ENCODE measurements around the gene TBC1D2B. TPM values are rescaled to one million over a fixed set of nuclear protein-coding genes. Genes with fewer than 3 reads are reported as not detected.
"Not testable (repeated sequence)": the region's sequence is repeated elsewhere in the genome, so short reads cannot be mapped to it uniquely, and the experiment has no call there.

TBC1D2B gene
- total and polyA plus RNA-seq, 4 donors: 9.8 to 109 (median 53.2) TPM

GRCh38 chr15:77991029-77991406 lies 86.5 kb downstream of the TBC1D2B start:
- intact Hi-C loops (cut with DNase I): loop anchor here in 1 of 2 donors (5.0 kb wide), 1 partner anchor 86 kb away; the partner anchor contains the start of gene TBC1D2B
- Histone ChIP-seq H3K36me3 (ENCODE audit: control insufficient read depth in 1 of 2, insufficient read depth in 2 of 2, low read length in 1 of 2) (no peaks in the 10 kb centered on the region), H3K27me3 (ENCODE audit: control insufficient read depth in 1 of 2, insufficient read depth in 2 of 2, low read length in 1 of 2) (no peaks in the 10 kb centered on the region), H3K27ac (ENCODE audit: low read depth in 1 of 2, low read length in 2 of 2) (peak overlapping the region in 1 of 2 donors; percentile 4), H3K4me1 (ENCODE audit: control insufficient read depth in 1 of 2, insufficient read depth in 2 of 2, low read length in 2 of 2) (peaks cover 0 to 5% of the 10 kb centered on the region in 2 donors), H3K9me3 (ENCODE audit: control insufficient read depth, low read length) (no peaks in the 10 kb centered on the region), H3K4me3 (ENCODE audit: low read length in 2 of 2) (no peak overlapping the region)
- no peak for ATAC-seq (ENCODE audit: low FRiP score)
- no peak for DNase-seq
- WGBS, 2 donors: 94 to 98% methylated on average over 12 of the region's 12 CpGs

DNA sequence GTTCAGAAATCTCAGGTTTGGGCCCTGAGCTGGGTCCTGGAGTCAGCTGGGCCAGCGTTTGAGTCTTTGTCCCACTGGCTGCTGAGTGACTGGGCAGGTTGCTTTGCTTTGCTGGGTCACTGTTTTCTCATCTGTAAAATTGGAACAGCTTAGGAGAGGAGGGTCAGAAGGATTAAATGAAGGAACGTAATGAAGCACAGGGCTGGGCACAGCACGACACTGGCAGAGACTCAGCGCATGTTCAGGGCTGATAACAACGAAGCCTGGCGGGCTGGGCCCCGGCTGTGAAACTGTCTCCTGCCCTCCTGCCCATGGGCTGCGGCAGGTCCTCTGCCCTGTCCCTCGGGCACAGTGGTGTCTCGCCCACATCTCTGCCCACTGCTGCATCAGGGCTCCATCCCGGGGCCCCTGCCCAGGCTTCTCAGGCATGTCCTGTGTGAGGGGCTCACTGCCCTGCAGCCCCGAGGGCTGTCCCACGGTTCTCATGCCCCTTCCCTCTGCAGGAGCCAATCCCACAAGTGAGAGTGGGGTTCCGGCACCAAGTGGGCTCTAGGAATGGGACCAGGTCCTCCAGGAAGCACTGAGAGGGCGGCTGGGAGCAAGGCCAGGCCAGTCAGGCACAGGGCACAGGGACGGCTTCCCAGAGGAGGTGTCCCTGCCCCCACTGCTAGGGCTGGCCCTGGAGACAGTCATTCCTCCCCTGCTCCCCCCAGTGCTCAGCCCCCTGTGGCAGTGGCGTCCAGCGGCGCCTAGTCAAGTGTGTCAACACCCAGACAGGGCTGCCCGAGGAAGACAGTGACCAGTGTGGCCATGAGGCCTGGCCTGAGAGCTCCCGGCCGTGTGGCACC lies 88.0 kb downstream of the TBC1D2B start:
- no peaks in the 10 kb centered on the region for H3K9me3 ChIP-seq (ENCODE audit: control insufficient read depth, low read length)
- H3K27me3 ChIP-seq (ENCODE audit: control insufficient read depth in 1 of 2, insufficient read depth in 2 of 2, low read length in 1 of 2): no peaks in the 10 kb centered on the region
- intact Hi-C loops (cut with DNase I): loop anchor here in 1 of 2 donors (5.0 kb wide), 1 partner anchor 88 kb away; the partner anchor contains the start of gene TBC1D2B
- H3K4me1 ChIP-seq (ENCODE audit: control insufficient read depth in 1 of 2, insufficient read depth in 2 of 2, low read length in 2 of 2): peaks cover 0 to 5% of the 10 kb centered on the region in 2 donors
- ATAC-seq (ENCODE audit: low FRiP score): no peak
- H3K36me3 ChIP-seq (ENCODE audit: control insufficient read depth in 1 of 2, insufficient read depth in 2 of 2, low read length in 1 of 2): no peaks in the 10 kb centered on the region
- 77 to 84% methylated on average over 17 to 22 of the region's 22 CpGs for WGBS, 2 donors
- H3K4me3 ChIP-seq (ENCODE audit: low read length in 2 of 2): no peak overlapping the region
- DNase-seq: no peak
- no peak overlapping the region for H3K27ac ChIP-seq (ENCODE audit: low read depth in 1 of 2, low read length in 2 of 2)

DNA sequence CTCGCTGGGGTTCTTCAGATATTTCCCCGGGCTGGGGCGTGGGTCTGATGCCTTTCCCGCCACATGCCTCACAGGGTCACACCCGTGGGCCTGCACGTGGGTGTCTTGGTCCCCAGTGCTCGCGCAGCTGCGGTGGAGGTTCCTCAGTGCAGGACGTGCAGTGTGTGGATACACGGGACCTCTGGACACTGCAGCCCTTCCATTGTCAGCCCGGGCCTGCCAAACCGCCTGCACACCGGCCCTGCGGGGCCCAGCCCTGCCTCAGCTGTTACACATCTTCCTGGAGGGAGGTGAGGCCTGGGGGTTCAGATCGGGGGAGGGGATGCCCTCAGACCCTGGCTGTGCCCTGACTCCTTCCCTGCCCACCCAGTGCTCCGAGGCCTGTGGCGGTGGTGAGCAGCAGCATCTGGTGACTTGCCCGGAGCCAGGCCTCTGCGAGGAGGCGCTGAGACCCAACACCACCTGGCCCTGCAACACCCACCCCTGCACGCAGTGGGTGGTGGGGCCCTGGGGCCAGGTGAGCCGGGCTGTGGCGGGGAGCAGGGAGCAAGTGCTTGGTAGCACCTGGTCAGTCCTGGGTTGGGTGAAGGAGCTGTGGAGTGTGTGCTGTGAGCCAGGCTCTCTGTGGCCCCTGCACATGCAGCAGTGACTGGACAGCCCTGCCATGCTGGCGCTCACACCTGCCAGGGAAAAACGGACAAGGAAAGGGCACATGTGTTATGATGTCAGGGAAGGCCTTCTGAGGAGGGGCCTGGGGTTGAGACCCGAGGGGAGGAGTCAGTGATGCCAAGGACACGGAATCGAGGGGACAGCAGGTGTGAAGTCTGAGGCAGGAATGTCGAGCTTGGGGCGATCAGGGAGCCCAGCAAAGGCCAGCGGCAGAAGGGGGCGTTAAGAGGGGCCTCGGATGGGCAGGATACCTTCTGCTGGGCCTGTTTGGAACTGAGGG lies 88.9 kb downstream of the TBC1D2B start:
- Histone ChIP-seq H3K4me3 (ENCODE audit: low read length in 2 of 2) (no peak overlapping the region), H3K9me3 (ENCODE audit: control insufficient read depth, low read length) (no peaks in the 10 kb centered on the region), H3K27ac (ENCODE audit: low read depth in 1 of 2, low read length in 2 of 2) (no peak overlapping the region), H3K4me1 (ENCODE audit: control insufficient read depth in 1 of 2, insufficient read depth in 2 of 2, low read length in 2 of 2) (peaks cover 0 to 5% of the 10 kb centered on the region in 2 donors), H3K36me3 (ENCODE audit: control insufficient read depth in 1 of 2, insufficient read depth in 2 of 2, low read length in 1 of 2) (no peaks in the 10 kb centered on the region), H3K27me3 (ENCODE audit: control insufficient read depth in 1 of 2, insufficient read depth in 2 of 2, low read length in 1 of 2) (no peaks in the 10 kb centered on the region)
- ATAC-seq (ENCODE audit: low FRiP score): no peak
- DNase-seq: no peak
- WGBS, 2 donors: 91% methylated on average over 34 of the region's 34 CpGs
- intact Hi-C loops (cut with DNase I): no loop called here

DNA sequence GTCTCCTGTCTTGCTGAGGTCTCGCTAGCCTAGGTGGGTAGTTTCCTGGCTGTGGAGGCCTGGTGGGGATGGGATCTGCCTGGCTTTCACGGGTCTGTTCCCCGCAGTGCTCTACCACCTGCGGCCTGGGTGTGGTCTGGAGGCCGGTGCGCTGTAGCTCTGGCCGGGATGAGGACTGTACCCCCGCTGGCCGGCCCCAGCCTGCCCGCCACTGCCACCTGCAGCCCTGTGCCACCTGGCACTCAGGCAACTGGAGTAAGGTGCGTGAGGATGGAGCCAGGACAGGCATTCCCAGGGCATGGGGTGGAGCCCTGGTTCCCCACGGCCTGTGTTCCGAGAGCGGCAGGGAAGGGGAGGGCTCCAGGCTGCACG lies 89.8 kb downstream of the TBC1D2B start:
- ATAC-seq (ENCODE audit: low FRiP score): not testable (repeated sequence)

GRCh38 chr15:77986891-77987764 lies 90.4 kb downstream of the TBC1D2B start:
- intact Hi-C loops (cut with DNase I): no loop called here
- no peak overlapping the region for H3K27ac ChIP-seq (ENCODE audit: low read depth in 1 of 2, low read length in 2 of 2)
- H3K27me3 ChIP-seq (ENCODE audit: control insufficient read depth in 1 of 2, insufficient read depth in 2 of 2, low read length in 1 of 2): no peaks in the 10 kb centered on the region
- no peak overlapping the region for H3K4me3 ChIP-seq (ENCODE audit: low read length in 2 of 2)
- H3K36me3 ChIP-seq (ENCODE audit: control insufficient read depth in 1 of 2, insufficient read depth in 2 of 2, low read length in 1 of 2): no peaks in the 10 kb centered on the region
- no peak for ATAC-seq (ENCODE audit: low FRiP score)
- H3K9me3 ChIP-seq (ENCODE audit: control insufficient read depth, low read length): no peaks in the 10 kb centered on the region
- WGBS, 2 donors: 16 to 19% methylated on average over 24 of the region's 24 CpGs
- no peaks in the 10 kb centered on the region for H3K4me1 ChIP-seq (ENCODE audit: control insufficient read depth in 1 of 2, insufficient read depth in 2 of 2, low read length in 2 of 2)
- peak in 1 of 2 donors; percentile 76 for DNase-seq

More for the DNA sequence above, 89.8 kb downstream of the TBC1D2B start:
- DNase-seq; H3K27ac ChIP-seq (ENCODE audit: low read depth in 1 of 2, low read length in 2 of 2); H3K36me3 ChIP-seq (ENCODE audit: control insufficient read depth in 1 of 2, insufficient read depth in 2 of 2, low read length in 1 of 2); intact Hi-C loops (cut with DNase I); H3K4me1 ChIP-seq (ENCODE audit: control insufficient read depth in 1 of 2, insufficient read depth in 2 of 2, low read length in 2 of 2); H3K9me3 ChIP-seq (ENCODE audit: control insufficient read depth, low read length); H3K27me3 ChIP-seq (ENCODE audit: control insufficient read depth in 1 of 2, insufficient read depth in 2 of 2, low read length in 1 of 2); H3K4me3 ChIP-seq (ENCODE audit: low read length in 2 of 2): not testable (repeated sequence)
- WGBS, 2 donors: 86 to 94% methylated on average over 10 to 15 of the region's 15 CpGs

DNA sequence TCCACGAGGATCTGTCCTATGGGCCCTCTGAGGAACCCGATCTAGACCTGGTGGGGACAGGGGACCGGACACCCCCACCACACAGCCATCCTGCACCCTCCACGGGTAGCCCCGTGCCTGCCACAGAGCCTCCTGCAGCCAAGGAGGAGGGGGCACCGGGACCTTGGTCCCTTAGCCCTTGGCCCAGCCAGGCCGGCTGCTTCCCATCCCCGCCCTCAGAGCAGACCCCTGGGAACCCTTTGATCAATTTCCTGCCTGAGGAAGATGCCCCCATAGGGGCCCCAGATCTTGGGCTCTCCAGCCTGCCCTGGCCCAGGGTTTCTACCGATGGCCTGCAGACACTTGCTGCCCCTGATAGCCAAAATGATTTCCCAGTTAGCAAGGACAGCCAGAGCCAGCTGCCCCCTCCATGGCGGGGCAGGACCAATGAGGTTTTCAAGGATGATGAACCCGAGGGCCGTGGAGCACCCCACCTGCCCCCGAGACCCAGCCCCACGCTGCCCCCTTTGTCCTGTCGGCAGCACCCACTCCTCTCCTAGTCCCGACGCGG lies 91.5 kb downstream of the TBC1D2B start:
- H3K9me3 ChIP-seq (ENCODE audit: control insufficient read depth, low read length): no peaks in the 10 kb centered on the region
- peak in 1 of 2 donors; percentile 34 for DNase-seq
- no peak overlapping the region for H3K27ac ChIP-seq (ENCODE audit: low read depth in 1 of 2, low read length in 2 of 2)
- WGBS, 2 donors: 81 to 86% methylated on average over 13 to 18 of the region's 18 CpGs
- intact Hi-C loops (cut with DNase I): no loop called here
- ATAC-seq (ENCODE audit: low FRiP score): no peak
- no peaks in the 10 kb centered on the region for H3K36me3 ChIP-seq (ENCODE audit: control insufficient read depth in 1 of 2, insufficient read depth in 2 of 2, low read length in 1 of 2)
- no peaks in the 10 kb centered on the region for H3K27me3 ChIP-seq (ENCODE audit: control insufficient read depth in 1 of 2, insufficient read depth in 2 of 2, low read length in 1 of 2)
- H3K4me3 ChIP-seq (ENCODE audit: low read length in 2 of 2): no peak overlapping the region
- no peaks in the 10 kb centered on the region for H3K4me1 ChIP-seq (ENCODE audit: control insufficient read depth in 1 of 2, insufficient read depth in 2 of 2, low read length in 2 of 2)

DNA sequence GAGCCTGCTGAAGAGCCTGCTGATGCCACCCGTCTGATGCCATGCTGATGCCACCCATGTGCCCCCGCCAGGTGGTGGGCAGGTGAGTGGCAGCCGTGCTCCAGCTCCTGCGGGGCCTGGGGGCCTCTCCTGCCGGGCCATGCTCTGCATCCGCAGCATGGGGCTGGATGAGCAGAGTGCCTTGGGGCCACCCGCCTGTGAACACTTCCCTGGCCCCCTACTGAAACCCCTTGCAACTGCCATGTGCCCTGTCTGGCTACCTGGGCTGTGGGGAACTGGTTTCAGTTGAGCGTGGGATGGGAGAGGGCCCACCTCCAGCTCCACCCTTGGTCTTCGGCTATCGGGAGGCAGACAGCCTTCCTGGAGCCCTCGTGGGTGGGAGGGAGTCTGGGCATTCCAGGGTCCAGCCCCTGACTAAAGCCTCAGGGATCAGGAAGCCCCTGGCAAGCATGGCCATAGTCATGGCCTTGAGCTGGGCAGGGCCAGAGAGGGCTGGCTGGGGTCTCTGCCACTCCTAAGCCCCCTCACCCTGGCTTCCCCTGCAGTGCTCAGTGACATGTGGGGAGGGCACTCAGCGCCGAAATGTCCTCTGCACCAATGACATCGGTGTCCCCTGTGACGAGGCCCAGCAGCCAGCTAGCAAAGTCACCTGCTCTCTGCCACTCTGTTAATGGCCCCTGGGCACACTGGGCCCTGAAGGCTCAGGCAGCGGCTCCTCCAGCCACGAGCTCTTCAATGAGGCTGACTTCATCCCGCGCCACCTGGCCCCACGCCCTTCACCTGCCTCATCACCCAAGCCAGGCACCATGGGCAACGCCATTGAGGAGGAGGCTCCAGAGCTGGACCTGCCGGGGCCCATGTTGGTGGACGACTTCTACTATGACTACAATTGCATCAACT lies 92.2 kb downstream of the TBC1D2B start:
- Histone ChIP-seq H3K27me3 (ENCODE audit: control insufficient read depth in 1 of 2, insufficient read depth in 2 of 2, low read length in 1 of 2) (no peaks in the 10 kb centered on the region), H3K4me3 (ENCODE audit: low read length in 2 of 2) (no peak overlapping the region), H3K9me3 (ENCODE audit: control insufficient read depth, low read length) (no peaks in the 10 kb centered on the region), H3K4me1 (ENCODE audit: control insufficient read depth in 1 of 2, insufficient read depth in 2 of 2, low read length in 2 of 2) (no peaks in the 10 kb centered on the region), H3K27ac (ENCODE audit: low read depth in 1 of 2, low read length in 2 of 2) (no peak overlapping the region), H3K36me3 (ENCODE audit: control insufficient read depth in 1 of 2, insufficient read depth in 2 of 2, low read length in 1 of 2) (no peaks in the 10 kb centered on the region)
- ATAC-seq (ENCODE audit: low FRiP score): no peak
- intact Hi-C loops (cut with DNase I): no loop called here
- DNase-seq: peak in 1 of 2 donors; percentile 36
- WGBS, 2 donors: 96 to 97% methylated on average over 19 to 23 of the region's 23 CpGs
